Adipose tissue (tissue), 3 donors: ENCODE data around the gene PVR. TPM values are rescaled to one million over a fixed set of nuclear protein-coding genes. Genes with fewer than 3 reads are reported as not detected.
"Not testable (repeated sequence)": the region's sequence is repeated elsewhere in the genome, so short reads cannot be mapped to it uniquely, and the experiment has no call there.

Source experiments
- H3K27ac ChIP-seq: one replicate; pipeline ENCODE4 v1.5.1; 2013; ENCODE audit warnings: low read depth, low read length
- WGBS, 3 donors: extraction: QIAGEN DNeasy Blood & Tissue Kit; methylation state at CpG; one replicate each; pipeline ENCODE4 v1.1.7; 2013; 5-methylcytosine and 5-hydroxymethylcytosine counted together
- polyA plus RNA-seq, 3 donors: library from polyadenylated mRNA; stranded (reverse); fragments of 200-250 nt; gene quantifications; one replicate each; pipeline ENCODE4 v1.2.3, GENCODE V29; 2013
- donor health status: healthy with polysubstance abuse.
- donor health status: Bipolar disorder and iron deficiency.
- donor health status: healthy.

The PVR gene
- polyA plus RNA-seq, 3 donors = 10.5 to 27.1 (median 12.7) TPM

DNA sequence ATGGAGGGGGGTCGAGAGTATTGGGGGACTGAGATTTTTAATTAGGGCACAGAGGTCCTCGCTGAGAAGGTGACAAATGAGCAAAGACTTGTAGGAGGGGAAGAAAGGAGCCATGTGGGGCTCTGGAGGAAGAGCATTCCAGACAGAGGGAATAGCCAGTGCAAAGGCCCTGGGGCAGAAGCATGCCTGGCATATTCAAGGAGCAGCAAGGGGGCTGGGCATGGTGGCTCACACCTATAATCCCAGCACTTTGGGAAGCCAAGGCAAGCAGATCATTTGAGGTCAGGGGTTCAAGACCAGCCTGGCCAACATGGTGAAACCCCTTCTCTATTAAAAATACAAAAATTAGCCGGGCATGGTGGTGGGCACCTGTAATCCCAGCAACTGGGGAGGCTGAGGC is 40.7 kb downstream of the PVR start:
- 85 to 95% (median 93%) methylated on average over 3 of the region's 3 CpGs for WGBS, 3 donors
- not testable (repeated sequence) for H3K27ac ChIP-seq

DNA sequence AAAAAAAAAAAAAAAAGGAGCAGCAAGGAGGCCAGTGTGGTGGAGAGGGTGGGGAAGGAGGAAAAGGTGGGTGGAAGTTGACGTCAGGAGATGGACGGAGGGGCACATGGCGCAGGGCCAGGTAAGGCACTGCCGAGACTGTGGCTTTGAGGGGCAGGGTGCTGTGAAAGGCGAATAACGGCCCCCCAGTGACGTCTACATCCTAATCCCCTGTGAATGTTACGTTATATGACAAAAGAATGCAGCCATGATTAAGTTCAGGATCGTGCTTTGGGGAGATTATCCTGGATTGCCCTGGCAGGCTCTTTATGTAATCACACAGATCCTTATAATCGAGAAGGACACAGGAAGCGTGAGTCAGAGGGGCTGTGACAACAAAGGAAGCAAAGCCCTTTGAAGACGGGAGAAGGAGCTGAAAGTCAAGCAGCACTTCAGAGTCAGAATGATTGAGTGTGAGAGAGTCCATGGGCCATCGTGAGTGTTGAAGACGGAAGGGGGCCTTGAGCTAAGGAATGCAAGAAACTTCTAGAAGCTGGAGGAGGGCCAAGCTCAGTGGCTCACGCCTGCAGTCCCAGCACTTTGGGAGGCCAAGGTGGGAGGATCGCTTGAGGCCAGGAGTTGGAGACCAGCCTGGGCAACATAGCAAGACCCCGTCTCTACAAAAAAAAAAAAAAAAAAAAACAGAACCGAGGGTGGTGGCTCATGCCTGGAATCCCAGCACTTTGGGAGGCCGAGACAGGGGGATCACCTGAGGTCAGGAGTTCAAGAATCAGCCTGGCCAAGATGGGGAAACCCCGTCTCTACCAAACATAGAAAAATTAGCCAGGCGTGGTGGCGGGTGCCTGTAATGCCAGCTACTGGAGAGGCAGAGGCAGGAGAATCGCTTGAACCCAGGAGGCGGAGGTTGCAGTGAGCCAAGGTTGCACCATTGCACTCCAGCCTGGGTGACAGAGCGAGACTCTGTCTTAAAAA is 41.5 kb downstream of the PVR start:
- no peak overlapping the region for H3K27ac ChIP-seq
- 33 to 56% (median 37%) methylated on average over 24 to 25 of the region's 25 CpGs for WGBS, 3 donors

DNA sequence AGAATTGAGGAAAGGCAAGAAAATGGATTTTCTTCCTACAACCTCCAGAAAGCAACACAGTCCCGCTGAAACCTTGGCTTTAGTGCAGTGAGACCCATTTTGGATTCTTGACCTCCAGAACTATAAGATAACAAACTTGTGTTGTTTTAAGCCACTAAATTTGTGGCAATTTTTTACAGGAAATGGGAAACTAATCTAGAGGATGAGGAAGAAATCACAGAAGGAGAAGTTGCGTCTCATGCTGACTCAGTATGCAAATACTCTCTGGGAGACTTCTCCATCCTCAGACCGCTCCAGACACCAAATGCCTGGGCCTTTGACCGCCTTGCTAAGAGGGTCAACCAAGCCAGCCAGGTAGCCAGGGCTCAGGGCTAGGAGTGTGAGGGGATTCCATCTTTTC is 42.2 kb downstream of the PVR start:
- H3K27ac ChIP-seq = no peak overlapping the region
- 42 to 79% (median 46%) methylated on average over 4 of the region's 4 CpGs for WGBS, 3 donors

DNA sequence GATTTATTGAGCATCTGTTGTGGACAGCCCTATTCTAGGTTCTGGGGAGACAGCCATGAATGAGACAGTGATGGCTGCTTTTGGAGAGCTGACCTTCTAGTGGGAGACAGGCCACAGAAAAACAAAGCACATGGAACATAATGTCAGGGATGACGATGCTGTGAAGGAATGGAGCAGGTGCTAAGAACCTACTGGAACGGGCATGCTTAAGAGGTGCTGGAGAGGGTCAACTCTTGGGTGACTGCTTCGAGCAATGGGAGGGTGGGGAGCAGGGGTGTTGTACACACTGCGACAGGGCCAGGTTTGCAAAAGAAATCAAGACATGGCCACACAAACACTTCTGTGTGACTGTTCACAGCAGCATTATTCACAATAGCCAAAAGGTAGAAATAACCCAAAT is 43.2 kb downstream of the PVR start:
- WGBS, 3 donors = 77 to 81% (median 78%) methylated on average over 4 of the region's 4 CpGs
- H3K27ac ChIP-seq = no peak overlapping the region

DNA sequence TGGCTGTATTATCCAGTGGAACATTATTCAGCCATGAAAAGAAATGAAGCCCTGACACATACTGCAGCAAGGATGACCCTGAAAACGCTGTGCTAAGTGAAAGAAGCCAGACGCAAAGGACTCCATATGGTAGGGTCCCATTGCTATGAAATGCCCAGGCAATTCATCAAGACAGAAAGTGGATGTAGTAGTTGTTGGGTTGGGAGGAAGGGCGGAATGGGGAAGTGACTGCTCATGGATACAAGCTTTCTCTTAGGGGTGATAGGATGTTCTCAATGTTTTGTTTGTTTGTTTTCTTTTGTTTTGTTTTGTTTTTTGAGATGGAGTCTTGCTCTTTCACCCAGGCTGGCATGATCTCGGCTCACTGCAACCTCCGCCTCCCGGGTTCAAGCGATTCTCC is 44.2 kb downstream of the PVR start:
- no peak overlapping the region for H3K27ac ChIP-seq
- 86 to 92% (median 86%) methylated on average over 7 of the region's 7 CpGs for WGBS, 3 donors

DNA sequence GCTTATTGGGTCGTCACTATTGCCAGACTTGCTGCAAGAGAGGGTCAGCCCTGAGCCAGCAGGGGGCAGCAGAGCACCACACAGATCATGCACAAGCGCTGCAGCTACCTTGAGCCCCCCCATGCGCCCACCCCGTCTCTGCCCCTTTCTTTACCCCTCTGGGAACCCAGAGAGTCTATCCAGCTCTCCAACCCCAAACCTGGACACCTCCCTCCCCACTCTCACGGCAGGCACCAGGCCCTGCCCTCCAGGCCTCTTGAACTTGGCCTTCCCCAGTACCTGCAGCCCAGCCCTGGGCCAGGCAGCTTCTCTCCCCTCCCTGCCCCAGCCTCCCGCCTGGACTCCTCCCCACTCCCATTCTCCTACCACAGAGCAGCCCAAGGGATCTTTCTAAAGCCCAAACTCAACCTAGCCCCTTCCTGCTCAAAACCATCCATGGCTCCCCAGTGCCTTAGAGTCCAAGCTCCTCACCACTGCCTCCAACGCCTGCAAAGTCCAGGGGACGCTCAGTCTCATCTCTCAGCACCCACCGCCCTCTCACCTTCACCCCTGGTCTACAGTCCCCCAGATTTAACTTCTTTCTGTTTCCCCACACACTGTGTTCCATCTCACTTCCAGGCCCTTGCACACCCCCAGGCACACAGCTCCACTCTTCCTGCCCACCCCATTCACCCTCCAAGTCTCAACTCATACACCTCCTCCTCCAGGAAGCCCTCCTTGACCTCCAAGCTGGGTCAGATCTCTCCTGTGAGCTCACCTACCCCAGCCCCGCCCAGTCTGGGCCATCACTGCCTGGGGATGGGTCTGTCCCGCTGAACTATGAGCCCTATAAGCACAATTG is 45.8 kb downstream of the PVR start:
- no peak overlapping the region for H3K27ac ChIP-seq
- 39 to 43% (median 41%) methylated on average over 11 of the region's 11 CpGs for WGBS, 3 donors

DNA sequence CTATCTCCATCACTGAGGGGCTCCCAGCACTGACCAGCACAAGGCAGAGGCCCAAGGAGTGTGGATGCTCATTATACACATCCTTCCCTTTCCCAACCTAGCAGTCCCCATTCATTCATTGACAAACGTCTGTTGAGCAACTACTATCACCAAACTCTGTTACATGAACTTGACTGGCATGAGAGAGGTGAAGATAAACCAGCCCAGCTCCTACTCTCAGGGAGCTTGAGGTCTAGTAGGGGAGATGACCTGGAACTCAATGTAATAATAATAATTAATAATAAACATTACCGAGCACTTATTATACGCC is 46.4 kb downstream of the PVR start:
- WGBS, 3 donors = 81 to 85% (median 82%) methylated on average over 3 of the region's 3 CpGs
- H3K27ac ChIP-seq = no peak overlapping the region

DNA sequence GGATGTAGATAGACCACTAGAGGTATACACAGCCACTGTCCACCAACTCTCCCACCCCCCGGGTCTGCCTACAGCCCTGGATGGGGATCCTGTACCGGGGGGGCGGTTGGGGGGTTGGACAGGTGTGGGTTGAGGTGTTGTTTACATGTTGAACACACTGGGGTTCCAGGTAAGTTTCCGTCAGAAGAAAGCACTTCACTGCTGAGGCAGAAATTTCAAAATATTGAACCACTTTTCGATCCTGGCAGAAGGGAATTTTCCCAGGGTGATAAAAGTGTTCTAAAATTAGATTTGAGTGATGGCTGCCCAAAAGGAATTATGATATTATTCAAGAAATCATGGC is 48.6 kb downstream of the PVR start:
- WGBS, 3 donors = 22 to 41% (median 36%) methylated on average over 5 of the region's 5 CpGs
- no peak overlapping the region for H3K27ac ChIP-seq

DNA sequence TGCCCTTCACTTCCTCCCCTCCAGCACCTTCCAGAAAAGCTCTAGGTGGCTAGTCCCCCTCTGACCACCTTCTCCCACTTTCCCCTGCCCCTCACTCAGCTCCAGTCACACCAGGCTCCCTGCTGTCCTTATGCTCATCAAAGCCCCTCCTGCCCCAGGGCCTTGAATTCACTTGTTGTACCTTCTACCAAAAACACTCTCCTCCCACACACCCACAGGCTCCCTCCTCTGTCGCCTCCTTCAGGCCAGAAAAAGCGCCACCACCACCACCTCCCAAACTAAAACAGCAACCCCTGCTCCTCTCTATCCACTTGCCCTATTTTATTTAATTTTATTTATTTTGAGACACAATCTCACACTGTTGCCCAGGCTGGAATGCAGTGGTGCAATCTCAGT is 50.5 kb downstream of the PVR start:
- 63 to 97% (median 84%) methylated on average over 2 of the region's 2 CpGs for WGBS, 3 donors
- no peak overlapping the region for H3K27ac ChIP-seq

DNA sequence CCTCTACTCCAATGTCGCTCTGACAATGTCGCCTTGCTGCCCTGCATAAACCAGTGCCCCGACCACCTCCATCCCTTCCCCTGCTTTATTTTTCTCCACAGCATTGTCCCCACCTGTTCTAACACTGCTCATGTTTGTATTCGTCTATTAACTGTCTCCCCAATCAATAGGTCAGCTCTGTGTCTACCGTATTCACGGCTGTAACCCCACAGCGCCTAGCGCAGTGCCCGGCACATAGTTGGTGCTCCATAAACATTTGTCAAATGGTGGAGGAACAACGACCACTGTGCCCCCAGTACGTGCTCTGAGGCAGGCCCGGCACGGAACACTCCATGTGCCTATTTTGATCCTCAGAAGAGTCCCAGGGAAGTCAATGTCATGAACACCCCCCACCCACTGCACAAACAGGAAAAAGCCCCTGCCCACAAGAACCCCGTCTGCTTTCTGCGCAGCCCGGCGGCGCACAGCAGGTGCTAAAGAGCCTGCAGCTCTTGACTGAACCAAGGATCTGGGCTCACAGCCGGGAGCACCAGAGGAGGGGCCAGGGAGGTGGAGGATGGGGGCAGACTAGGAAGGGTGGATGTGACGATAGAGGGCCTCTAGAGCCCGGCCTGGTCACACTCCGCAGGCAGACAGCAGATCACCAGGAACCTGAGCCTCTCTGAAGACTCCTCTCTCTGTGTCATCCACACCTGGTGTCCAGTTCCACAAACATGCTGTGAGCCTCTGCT is 53.4 kb downstream of the PVR start:
- H3K27ac ChIP-seq = no peak overlapping the region
- WGBS, 3 donors = 35 to 62% (median 55%) methylated on average over 22 of the region's 22 CpGs

DNA sequence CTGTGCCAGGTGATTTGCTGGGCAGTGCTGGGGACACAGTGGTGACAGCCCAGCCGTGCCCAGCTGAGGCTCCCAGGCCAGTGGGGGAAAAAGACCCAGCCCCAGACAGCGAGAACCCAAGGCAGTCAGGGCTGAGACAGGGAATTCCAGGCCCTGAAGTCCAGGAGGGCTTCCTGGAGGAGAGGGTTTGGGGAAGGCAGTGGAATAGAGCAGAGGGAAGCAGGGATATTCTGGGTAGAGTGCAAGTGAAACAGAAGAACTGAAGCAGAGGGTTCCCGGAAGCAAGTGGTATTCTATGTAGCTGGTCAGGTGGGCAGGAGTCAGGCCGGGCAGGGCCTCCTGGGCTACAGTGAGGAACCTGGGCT is 53.9 kb downstream of the PVR start:
- no peak overlapping the region for H3K27ac ChIP-seq
- 45 to 85% (median 77%) methylated on average over 4 of the region's 4 CpGs for WGBS, 3 donors

DNA sequence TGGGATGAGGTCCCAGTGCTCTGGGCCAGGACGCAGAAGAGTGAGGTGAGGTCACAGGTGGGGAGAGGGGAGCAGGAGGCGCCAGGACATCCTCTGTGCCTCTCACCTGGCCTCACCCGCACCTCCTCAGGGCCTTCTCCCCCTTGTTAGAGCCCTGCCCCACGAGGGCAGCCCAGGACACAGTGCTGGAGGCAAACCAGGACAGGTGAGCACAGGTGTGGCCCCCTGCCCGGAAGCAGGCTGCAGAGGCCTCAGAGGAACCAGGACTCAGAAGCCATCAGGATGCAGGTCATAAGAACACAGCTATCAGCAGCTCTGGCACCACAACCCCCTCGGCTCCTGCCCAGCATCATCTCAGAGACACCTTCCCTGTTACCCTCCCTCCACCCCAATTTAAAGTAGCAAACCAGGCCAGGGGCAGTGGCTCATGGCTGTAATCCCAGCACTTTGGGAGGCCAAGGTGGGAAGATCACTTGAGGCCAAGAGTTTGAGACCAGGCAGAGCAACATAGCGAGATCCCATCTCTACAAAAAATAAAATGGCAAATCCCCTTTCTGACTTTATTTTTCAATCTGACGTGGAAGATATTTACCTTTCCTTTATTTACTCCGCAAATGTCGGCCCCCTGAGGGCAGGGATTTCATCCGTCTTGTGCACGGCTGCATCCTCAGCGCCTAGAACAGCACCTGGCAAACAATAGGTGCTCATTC is 54.9 kb downstream of the PVR start, which contains the start of gene CEACAM16:
CEACAM16 (plus strand) TSS at position 660 of the 710 bp plus-strand sequence. CDS start 2,306 bp downstream, outside the sequence.
- WGBS, 3 donors = 72 to 88% (median 85%) methylated on average over 12 to 13 of the region's 13 CpGs
- H3K27ac ChIP-seq = no peak within 1 kb of the TSS

DNA sequence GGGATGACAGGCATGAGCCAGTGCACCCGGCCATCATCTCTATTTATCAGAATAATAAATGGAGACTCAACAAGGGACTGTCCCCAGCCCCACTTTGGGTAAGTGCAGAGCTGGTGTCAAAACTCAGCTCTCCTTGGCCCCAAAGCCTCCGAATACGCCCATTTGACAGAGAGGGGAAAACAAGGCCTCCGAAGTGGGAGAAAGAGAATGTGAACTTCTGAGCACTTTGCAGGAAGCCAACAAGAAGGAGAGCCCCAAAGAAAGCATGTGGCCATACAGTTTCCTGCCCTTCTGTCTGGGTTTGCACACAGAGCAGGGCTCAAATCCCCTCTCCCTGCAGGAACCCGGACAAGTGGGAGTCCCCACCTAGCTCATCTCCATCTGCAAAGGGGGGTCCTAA is 56.8 kb downstream of the PVR start:
- H3K27ac ChIP-seq = no peak overlapping the region
- 88 to 95% (median 93%) methylated on average over 5 of the region's 5 CpGs for WGBS, 3 donors

DNA sequence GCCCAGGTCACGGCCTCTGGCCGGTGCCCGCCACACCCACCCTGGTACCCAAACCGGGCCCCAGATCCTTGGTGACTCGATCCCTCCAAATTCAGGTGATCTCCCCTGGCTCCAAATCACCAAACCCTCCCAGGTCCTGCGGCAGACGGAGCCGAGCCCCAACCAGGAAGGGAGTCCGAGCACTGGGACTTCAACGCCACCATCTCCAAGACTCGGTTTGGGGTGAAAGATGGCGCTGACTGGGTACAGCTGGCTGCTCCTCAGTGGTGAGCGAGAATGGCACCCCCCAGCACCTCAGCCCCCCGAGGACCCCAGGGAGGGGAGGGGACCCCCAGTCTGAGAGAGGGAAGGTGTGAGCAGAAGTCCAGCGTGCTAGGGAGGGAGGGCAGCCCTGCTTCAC is 57.5 kb downstream of the PVR start:
- 85 to 93% (median 86%) methylated on average over 14 to 15 of the region's 15 CpGs for WGBS, 3 donors
- no peak overlapping the region for H3K27ac ChIP-seq

DNA sequence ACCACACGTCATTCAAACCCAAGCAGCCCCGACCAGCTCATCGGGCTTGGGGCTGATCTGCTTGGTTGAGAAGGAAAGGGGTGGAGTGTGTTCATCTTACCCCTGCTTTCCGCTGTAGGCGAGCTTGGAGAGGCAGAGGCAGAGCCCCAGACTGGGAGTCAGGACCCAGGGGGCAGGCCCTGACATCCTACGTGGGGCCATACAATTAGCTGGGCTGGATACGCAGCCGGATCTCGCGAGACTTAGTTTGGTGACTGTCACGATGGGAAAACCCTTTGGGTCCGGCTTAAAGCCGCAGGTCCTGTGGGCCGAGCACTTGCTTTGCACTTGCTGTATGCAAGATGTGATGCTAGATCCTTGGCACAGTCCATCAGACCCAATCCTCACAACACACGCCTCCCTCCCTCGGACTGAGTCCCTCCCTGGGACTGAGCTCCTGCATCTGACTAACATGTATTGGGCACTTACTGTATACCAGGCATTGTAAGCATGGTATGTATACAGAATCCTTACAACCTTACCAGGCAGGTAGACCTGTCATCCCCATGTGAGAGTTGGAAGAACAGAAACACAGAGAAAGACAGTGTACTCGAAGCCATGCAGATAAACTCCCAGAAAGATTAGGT is 59.0 kb downstream of the PVR start:
- H3K27ac ChIP-seq = no peak overlapping the region
- WGBS, 3 donors = 86 to 88% (median 87%) methylated on average over 17 of the region's 17 CpGs

DNA sequence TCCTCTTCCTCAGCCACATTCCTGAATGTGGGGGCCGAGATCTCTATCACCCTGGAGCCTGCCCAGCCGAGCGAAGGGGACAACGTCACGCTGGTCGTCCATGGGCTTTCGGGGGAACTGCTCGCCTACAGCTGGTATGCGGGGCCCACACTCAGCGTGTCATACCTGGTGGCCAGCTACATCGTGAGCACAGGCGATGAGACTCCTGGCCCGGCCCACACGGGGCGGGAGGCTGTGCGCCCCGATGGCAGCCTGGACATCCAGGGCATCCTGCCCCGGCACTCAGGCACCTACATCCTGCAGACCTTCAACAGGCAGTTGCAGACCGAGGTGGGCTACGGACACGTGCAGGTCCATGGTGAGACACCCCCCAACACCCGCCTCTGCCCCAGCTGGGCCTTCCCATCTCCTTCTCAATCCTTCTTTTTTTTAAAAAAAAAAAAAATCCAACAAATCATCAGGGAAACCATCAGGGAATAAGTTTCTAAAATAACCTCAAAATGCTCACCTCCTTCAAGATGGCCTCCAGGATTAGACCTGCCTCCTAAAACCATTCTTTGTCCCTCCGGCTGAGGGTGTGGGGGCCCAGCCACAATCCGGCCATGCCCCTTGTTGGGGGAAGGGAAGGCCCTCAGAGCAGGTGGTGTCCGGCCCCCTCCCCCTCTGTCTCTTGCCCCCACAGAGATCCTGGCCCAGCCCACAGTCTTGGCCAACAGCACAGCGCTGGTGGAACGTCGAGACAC is 59.8 kb downstream of the PVR start:
- H3K27ac ChIP-seq = no peak overlapping the region
- 89 to 93% (median 90%) methylated on average over 28 of the region's 28 CpGs for WGBS, 3 donors

DNA sequence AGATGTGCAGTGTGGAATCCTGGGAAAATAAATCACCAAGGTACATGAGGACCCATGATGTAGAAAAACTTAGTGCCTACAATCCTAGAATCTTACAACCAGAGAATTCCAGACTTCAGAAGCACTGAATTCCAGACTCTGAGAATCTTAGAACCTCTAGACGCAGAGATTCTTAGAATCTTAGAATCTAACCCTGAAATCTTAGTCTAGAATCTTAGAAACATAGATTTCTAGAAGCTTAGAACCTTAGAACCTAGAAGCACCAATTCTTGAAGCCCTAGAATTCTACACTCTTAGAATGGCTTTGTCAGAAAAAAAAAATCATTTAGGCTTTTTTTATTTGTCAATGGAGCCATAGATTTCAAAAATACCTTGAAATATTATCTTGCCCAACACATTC is 61.3 kb downstream of the PVR start:
- WGBS, 3 donors = 86 to 93% (median 93%) methylated on average over 1 of the region's 1 CpG
- no peak overlapping the region for H3K27ac ChIP-seq
